HTR-8/SVneo (cell line): ENCODE results near the gene SAFB.
"Not testable (repeated sequence)": the region's sequence is repeated elsewhere in the genome, so short reads cannot be mapped to it uniquely, and the experiment has no call there.

Experiments used
- DNase-seq: peaks from one replicate; pipeline ENCODE4 v3.0.0; 2011; ENCODE audit warnings: low spot score, mixed read lengths; ENCODE audit not compliant: insufficient read length
- FAIRE-seq: peaks from 2 replicates; lab custom pipeline; 2011; peaks lifted over from hg19 to GRCh38; lab: Jason Lieb, UNC

SAFB gene

GRCh38 chr19:5593343-5594255 is 29.3 kb upstream of the SAFB start:
- no peak for FAIRE-seq
- no peak for DNase-seq

GRCh38 chr19:5594521-5594950 is 28.3 kb upstream of the SAFB start:
- FAIRE-seq: no peak
- no peak for DNase-seq

- no peak for FAIRE-seq
- no peak for DNase-seq
These were observed 27.8 kb upstream of the SAFB start for GRCh38 chr19:5595129-5595528.

- no peak for DNase-seq
- no peak for FAIRE-seq
These were observed 27.1 kb upstream of the SAFB start for GRCh38 chr19:5595745-5596144.

- FAIRE-seq: no peak
- no peak for DNase-seq
These were observed 22.1 kb upstream of the SAFB start for GRCh38 chr19:5600797-5601196.

- no peak for FAIRE-seq
- no peak for DNase-seq
These were observed 19.3 kb upstream of the SAFB start for GRCh38 chr19:5603626-5604025.

GRCh38 chr19:5605362-5605761 is 17.5 kb upstream of the SAFB start:
- no peak for DNase-seq
- no peak for FAIRE-seq

- FAIRE-seq (no peak), DNase-seq (no peak)
These were observed 15.3 kb upstream of the SAFB start for GRCh38 chr19:5607318-5608275.

GRCh38 chr19:5608291-5608690 is 14.6 kb upstream of the SAFB start:
- FAIRE-seq (no peak), DNase-seq (no peak)

GRCh38 chr19:5608766-5609165 is 14.1 kb upstream of the SAFB start:
- not testable (repeated sequence) for DNase-seq, FAIRE-seq

- FAIRE-seq: no peak
- DNase-seq: no peak
These were observed 12.9 kb upstream of the SAFB start for GRCh38 chr19:5609881-5610448.

- FAIRE-seq (no peak), DNase-seq (no peak)
These were observed 9.7 kb upstream of the SAFB start for GRCh38 chr19:5612891-5613865.

- no peak for FAIRE-seq
These were observed 7.0 kb upstream of the SAFB start for GRCh38 chr19:5615756-5616327.

GRCh38 chr19:5617080-5617479 is 5.8 kb upstream of the SAFB start:
- FAIRE-seq: no peak

More at GRCh38 chr19:5615756-5616327, 7.0 kb upstream of the SAFB start:
- DNase-seq: no peak

GRCh38 chr19:5618591-5618990 is 4.3 kb upstream of the SAFB start:
- no peak for DNase-seq
- no peak for FAIRE-seq

More at GRCh38 chr19:5617080-5617479, 5.8 kb upstream of the SAFB start:
- DNase-seq: no peak

GRCh38 chr19:5619946-5620345 is 2.9 kb upstream of the SAFB start:
- no peak for FAIRE-seq

GRCh38 chr19:5621311-5621944 is 1.5 kb upstream of the SAFB start:
- FAIRE-seq (no peak), DNase-seq (no peak)

More at GRCh38 chr19:5619946-5620345, 2.9 kb upstream of the SAFB start:
- no peak for DNase-seq

- no peak for DNase-seq
- FAIRE-seq: no peak
These were observed 878 bp upstream of the SAFB start for GRCh38 chr19:5621945-5622464.
